Heart left ventricle (tissue), 16 donors: ENCODE data around the gene FAM120AOS. TPM values are rescaled to one million over a fixed set of nuclear protein-coding genes. Genes with fewer than 3 reads are reported as not detected.

Source experiments
- ATAC-seq, 4 donors: fragments of 200-7000 bp; cut with Tn5 transposase; one replicate each; pipeline ENCODE4 v1.9.1; 2020 to 2022; ENCODE audit warnings: moderate library complexity in 4 of 4, mild to moderate bottlenecking in 3 of 4, moderate number of reproducible peaks in 1 of 4
- DNase-seq, 5 donors: peaks; one replicate each; pipeline ENCODE4 v3.0.0-alpha.2; 2020
- H3K27ac ChIP-seq, 12 donors: fragments of 200-600 bp; sonication (generic) in 4 of 12; one replicate each; pipeline versions ENCODE4 v1.5.0 to v1.8.0; 2016 to 2022; ENCODE audit warnings: mild to moderate bottlenecking in 2 of 12
- H3K27me3 ChIP-seq, 9 donors: fragments of 200-600 bp; sonication (generic) in 2 of 9; one replicate each; pipeline versions ENCODE4 v1.5.1 to v1.8.0; 2016 to 2022; ENCODE audit warnings: mild to moderate bottlenecking in 3 of 9
- H3K36me3 ChIP-seq, 9 donors: fragments of 200-600 bp; sonication (generic) in 2 of 9; one replicate each; pipeline versions ENCODE4 v1.5.0 to v1.8.0; 2018 to 2022; ENCODE audit warnings: mild to moderate bottlenecking in 2 of 9
- H3K4me1 ChIP-seq, 12 donors: fragments of 200-600 bp; sonication (generic) in 4 of 12; one replicate each; pipeline versions ENCODE4 v1.5.0 to v1.8.0; 2016 to 2022; ENCODE audit warnings: mild to moderate bottlenecking in 3 of 12
- H3K4me3 ChIP-seq, 12 donors: fragments of 200-600 bp; sonication (generic) in 4 of 12; one replicate each; pipeline versions ENCODE4 v1.5.0 to v1.8.0; 2017 to 2022; ENCODE audit warnings: mild to moderate bottlenecking in 9 of 12, moderate library complexity in 4 of 12
- H3K9me3 ChIP-seq, 12 donors: fragments of 200-600 bp; sonication (generic) in 4 of 12; one replicate each; pipeline versions ENCODE4 v1.5.0 to v1.8.0; 2016 to 2022; ENCODE audit warnings: mild to moderate bottlenecking in 1 of 12
- CTCF ChIP-seq, 12 donors: fragments of 200-600 bp; sonication (generic) in 4 of 12; IDR thresholded peaks; one replicate each; pipeline versions ENCODE4 v1.5.0 to v1.8.0; 2018 to 2022; ENCODE audit warnings: antibody characterized with exemption in 12 of 12, mild to moderate bottlenecking in 5 of 12
- POLR2A ChIP-seq, 2 donors: fragments of 450-650 bp; IDR thresholded peaks; one replicate each; pipeline ENCODE4 v1.6.1; 2017; ENCODE audit warnings: antibody characterized with exemption in 2 of 2, mild to moderate bottlenecking in 2 of 2, moderate library complexity in 2 of 2
- WGBS, 4 donors: extraction: QIAGEN DNeasy Blood & Tissue Kit in 2 of 4; methylation state at CpG; one replicate each; pipeline versions ENCODE4 v1.1.5 to v1.1.7; 2013 to 2018; 5-methylcytosine and 5-hydroxymethylcytosine counted together
- intact Hi-C, 10 donors: fragments of 100-400 bp; cut with DNase I; formaldehyde crosslinking; loops; one replicate each; pipeline versions ENCODE4 v1.11.1 to v1.14.2; 2022
- polyA plus RNA-seq, 2 donors: library from polyadenylated mRNA; stranded (reverse); fragments of 200-250 nt; gene quantifications; one replicate each; pipeline ENCODE4 v1.2.3, GENCODE V29; 2013
- total RNA-seq, 9 donors: library from RNA; depleted of rRNA in 2 of 9; stranded (reverse); fragments of >200 nt in 2 of 9; fragmentation: NEBNext Ultra II Directional in 3 of 9; extraction: Animal tissue kit (Norgen Biotek cat#: 25700) in 3 of 9; gene quantifications; one replicate each; pipeline versions ENCODE4 v1.1.0 to v1.2.4, GENCODE V29; 2016 to 2023
- donor health status: ischemic (EF 13 %, LVEDD 7.1; RV severe dilation, severe dysfunction).
- donor health status: healthy with polysubstance abuse.
- donor health status: DM: no; HTN: yes; CAD: no.
- donor health status: DM: no; HTN: no; CAD: no.
- donor health status: ischemic (EF 25% LVEDD 6.9; RV normal size, moderate dysfunction).
- donor health status: ischemic (EF 25% LVEDD 5.7; RV mildly dilated, moderate dysfunction).
- donor health status: healthy.
- donor health status: DM: yes; HTN: yes; CAD: no.
- donor health status: ischemic (EF 35%, LVEDD 5.7; RV mildly dilated, moderate dysfunction).
- donor health status: nonischemic (EF 11% LVEDD 7.7; RV severe dilation, severe dysfunction).
- donor health status: DM: yes; HTN: yes; CAD: no.
- donor health status: PGD.
- donor health status: ischemic (EF 29% LVEDD 5.4; RV normal size, mild dysfunction).
- donor health status: nonischemic (EF 23%, LVEDD 6.1; RV moderate dilation, normal function).

FAM120AOS gene
- total and polyA plus RNA-seq, 11 donors: 22.2 to 38.8 (median 33.2) TPM

- Histone ChIP-seq H3K4me1 (no peaks in the 10 kb centered on the region), H3K4me3 (no peak overlapping the region), H3K36me3 (peaks cover 0 to 3% (median 0%) of the 10 kb centered on the region in 9 donors), H3K9me3 (no peaks in the 10 kb centered on the region), H3K27me3 (no peaks in the 10 kb centered on the region), H3K27ac (no peak overlapping the region)
- no peak for TF ChIP-seq POLR2A (IDR thresholded peaks at IDR 0.05)
- intact Hi-C loops: loop anchor here in 1 of 10 donors (10.0 kb wide), 1 partner anchor 111 kb away; no protein-coding TSS in a partner anchor
- ATAC-seq (no peak), DNase-seq (no peak)
- WGBS, 4 donors: 81 to 93% (median 87%) methylated on average over 6 of the region's 6 CpGs
Observed at GRCh38 chr9:93436218-93436617, 17.2 kb downstream of the FAM120AOS start.

GRCh38 chr9:93435386-93435785 is 18.0 kb downstream of the FAM120AOS start:
- WGBS, 4 donors: 83 to 87% (median 86%) methylated on average over 8 of the region's 8 CpGs

GRCh38 chr9:93434056-93434455 is 19.3 kb downstream of the FAM120AOS start:
- intact Hi-C loops: loop anchor here in 1 of 10 donors (10.0 kb wide), 1 partner anchor 109 kb away; no protein-coding TSS in a partner anchor
- no peak overlapping the region for H3K4me3 ChIP-seq
- TF ChIP-seq POLR2A (IDR thresholded peaks at IDR 0.05) (no peak), CTCF (IDR thresholded peaks at IDR 0.05) (no peak)
- H3K27ac ChIP-seq: no peak overlapping the region
- ATAC-seq (no peak), DNase-seq (no peak)
- no peaks in the 10 kb centered on the region for H3K4me1 ChIP-seq
- H3K27me3 ChIP-seq: no peaks in the 10 kb centered on the region
- no peaks in the 10 kb centered on the region for H3K9me3 ChIP-seq
- no peaks in the 10 kb centered on the region for H3K36me3 ChIP-seq
- 92 to 97% (median 95%) methylated on average over 3 of the region's 3 CpGs for WGBS, 4 donors

More at GRCh38 chr9:93435386-93435785, 18.0 kb downstream of the FAM120AOS start:
- no peaks in the 10 kb centered on the region for H3K27me3 ChIP-seq
- no peaks in the 10 kb centered on the region for H3K9me3 ChIP-seq
- H3K36me3 ChIP-seq: no peaks in the 10 kb centered on the region
- DNase-seq: no peak
- H3K4me3 ChIP-seq: no peak overlapping the region
- intact Hi-C loops: loop anchor here in 1 of 10 donors (10.0 kb wide), 1 partner anchor 111 kb away; no protein-coding TSS in a partner anchor
- no peak for ATAC-seq
- no peaks in the 10 kb centered on the region for H3K4me1 ChIP-seq
- no peak for TF ChIP-seq CTCF (IDR thresholded peaks at IDR 0.05)
- H3K27ac ChIP-seq: no peak overlapping the region

GRCh38 chr9:93432964-93433363 is 20.4 kb downstream of the FAM120AOS start:
- no peak overlapping the region for H3K4me3 ChIP-seq
- ATAC-seq: no peak
- no peak overlapping the region for H3K27ac ChIP-seq
- H3K4me1 ChIP-seq: no peaks in the 10 kb centered on the region
- intact Hi-C loops: loop anchor here in 1 of 10 donors (10.0 kb wide), 1 partner anchor 108 kb away; no protein-coding TSS in a partner anchor
- TF ChIP-seq CTCF (IDR thresholded peaks at IDR 0.05) (no peak), POLR2A (IDR thresholded peaks at IDR 0.05) (no peak)
- H3K9me3 ChIP-seq: no peaks in the 10 kb centered on the region
- 89 to 97% (median 92%) methylated on average over 1 of the region's 1 CpG for WGBS, 4 donors
- H3K27me3 ChIP-seq: no peaks in the 10 kb centered on the region
- H3K36me3 ChIP-seq: no peaks in the 10 kb centered on the region
- DNase-seq: no peak
